ENCODE measurements around the gene FRMD4A. TPM values are rescaled to one million over a fixed set of nuclear protein-coding genes. Genes with fewer than 3 reads are reported as not detected.
A peak's percentile ranks its signal among the peaks of the same experiment; 100 is the strongest.

The FRMD4A gene
- total and polyA plus RNA-seq, 10 of the 15 experiments (the other 5 are each of a cell fraction or from before 2014, with no cell fraction given) = 17.8 to 75.2 (median 39.1) TPM

- TF ChIP-seq WRNIP1 (IDR thresholded peaks at IDR 0.05; ENCODE audit: borderline replicate concordance, low read depth, low read length) = no peak
- no peak for TF ChIP-seq CBX3 (IDR thresholded peaks at IDR 0.05; ENCODE audit: borderline replicate concordance, low read depth)
- TF ChIP-seq GABPA (IDR thresholded peaks at IDR 0.05; ENCODE audit: low read depth) = no peak
- no peak for TF ChIP-seq CHD4 (IDR thresholded peaks at IDR 0.05)
Observed at GRCh38 chr10:13754277-13754676, 576.4 kb downstream of the FRMD4A start (continued).

- peak; percentile 69 for ATAC-seq
- Histone ChIP-seq H3K9ac (ENCODE audit: control insufficient read depth, insufficient read depth, low read length) (peak overlapping the region; percentile 25), H3K79me2 (ENCODE audit: control insufficient read depth, insufficient read depth, low read length) (no peaks in the 10 kb centered on the region; the same call in 1 of the 2 replicates), H4K20me1 (ENCODE audit: control insufficient read depth, insufficient read depth) (no peaks in the 10 kb centered on the region), H3K9me3 (replicated peaks; ENCODE audit: control insufficient read depth, insufficient read depth, low read length) (peaks cover 3% of the 10 kb centered on the region; the same call in 2 of the 3 replicates), H3K4me2 (ENCODE audit: control insufficient read depth, insufficient read depth) (no peak overlapping the region), H3K4me1 (ENCODE audit: control insufficient read depth, insufficient read depth, low read length) (peaks cover 73% of the 10 kb centered on the region), H3K27ac (ENCODE audit: control insufficient read depth, insufficient read depth) (peak overlapping the region; percentile 78), H2AFZ (ENCODE audit: control insufficient read depth, low read depth, low read length) (no peak overlapping the region), H3K4me3 (no peak overlapping the region), H3K36me3 (ENCODE audit: control insufficient read depth in 2 of 2, insufficient read depth in 2 of 2, low read length in 1 of 2) (no peaks in the 10 kb centered on the region), H3K27me3 (replicated peaks in 1 of 2; ENCODE audit: control insufficient read depth in 2 of 2, insufficient read depth in 2 of 2, low read length in 1 of 2) (no peaks in the 10 kb centered on the region)
- FAIRE-seq = no peak
- no TSS peak for BruUV-seq (replicated peaks)
- ChIA-PET RAD21 (ENCODE audit: unreplicated experiment) (interaction anchor here (1.0 to 18.3 kb wide), 13 partner anchors 10 to 154 kb away, joined by 3 to 382 read pairs (median 8); no protein-coding TSS in a partner anchor), SMC1A (ENCODE audit: uncharacterized antibody, unreplicated experiment) (interaction anchor here (0.6 to 16.0 kb wide), 14 partner anchors 9 to 445 kb away, joined by 3 to 399 read pairs (median 6); no protein-coding TSS in a partner anchor), CTCF (interaction anchor here (0.8 to 3.2 kb wide), 5 partner anchors 8 to 92 kb away, joined by 3 to 16 read pairs (median 3); no protein-coding TSS in a partner anchor), POLR2A (interaction anchor here (0.8 to 8.5 kb wide), 13 partner anchors 9 to 47 kb away, joined by 3 to 104 read pairs (median 10); no protein-coding TSS in a partner anchor)
- in situ Hi-C loops (cut with MboI) = no loop called here
- peak; percentile 60 for DNase-seq (ENCODE audit: low read depth, low spot score)
- 33% methylated on average over 4 of the region's 4 CpGs for WGBS (ENCODE audit: insufficient coverage, insufficient replicate concordance, low lambda C conversion rate, missing lambda C conversion rate)
- intact Hi-C loops (cut with micrococcal nuclease; ENCODE audit: unreplicated experiment) = no loop called here
- TF ChIP-seq TAF1 (IDR thresholded peaks at IDR 0.05; ENCODE audit: borderline replicate concordance, low read depth, low read length) = no peak
- no peak for TF ChIP-seq USF1 (IDR thresholded peaks at IDR 0.05; ENCODE audit: borderline replicate concordance, extremely low read length, insufficient read depth, low read depth, low read length)
- peak; percentile 77; the same call in 1 of the 2 replicates for TF ChIP-seq BCL11A (IDR thresholded peaks at IDR 0.05; ENCODE audit: low read depth, low read length)
- TF ChIP-seq CBX5 (IDR thresholded peaks at IDR 0.05; ENCODE audit: low read depth) = peak; percentile 28; the same call in 1 of the 2 replicates
- TF ChIP-seq CUX1 (IDR thresholded peaks at IDR 0.05; ENCODE audit: insufficient replicate concordance, low read depth, low read length) = peak; percentile 77
- no peak for TF ChIP-seq JUND (IDR thresholded peaks at IDR 0.05; ENCODE audit: low read depth, low read length)
- peak; percentile 40; the same call in 1 of the 2 replicates for TF ChIP-seq YY1 (IDR thresholded peaks at IDR 0.05; ENCODE audit: low read depth, low read length)
- TF ChIP-seq IKZF1 (conservative IDR thresholded peaks at IDR 0.05) = peak; percentile 59; the same call in 1 of the 2 replicates
- TF ChIP-seq CHD4 (IDR thresholded peaks at IDR 0.05) = no peak
- TF ChIP-seq EP300 (IDR thresholded peaks at IDR 0.05; ENCODE audit: borderline replicate concordance in 1 of 2, control insufficient read depth in 1 of 2, low read depth in 2 of 2, low read length in 2 of 2) = peak in 1 of 2 experiments; percentile 64; a peak in 2 of 4 replicates
- TF ChIP-seq CBFB (IDR thresholded peaks at IDR 0.05; ENCODE audit: low read depth) = peak; percentile 36; the same call in 1 of the 2 replicates
- no peak for TF ChIP-seq HDGF (IDR thresholded peaks at IDR 0.05)
- no peak; the same call in 1 of the 2 replicates for TF ChIP-seq SPI1 (IDR thresholded peaks at IDR 0.05; ENCODE audit: borderline replicate concordance, insufficient read depth, low read depth, low read length)
Observed at GRCh38 chr10:13751191-13751764, 579.4 kb downstream of the FRMD4A start.

All from GM12878 (cell line).